Measurements from ENCODE around the gene ID2. TPM values are rescaled to one million over a fixed set of nuclear protein-coding genes. Genes with fewer than 3 reads are reported as not detected.
A peak's percentile ranks its signal among the peaks of the same experiment; 100 is the strongest.

The ID2 gene
- polyA plus RNA-seq, 3 donors = 282 to 2,821 (median 295) TPM

DNA sequence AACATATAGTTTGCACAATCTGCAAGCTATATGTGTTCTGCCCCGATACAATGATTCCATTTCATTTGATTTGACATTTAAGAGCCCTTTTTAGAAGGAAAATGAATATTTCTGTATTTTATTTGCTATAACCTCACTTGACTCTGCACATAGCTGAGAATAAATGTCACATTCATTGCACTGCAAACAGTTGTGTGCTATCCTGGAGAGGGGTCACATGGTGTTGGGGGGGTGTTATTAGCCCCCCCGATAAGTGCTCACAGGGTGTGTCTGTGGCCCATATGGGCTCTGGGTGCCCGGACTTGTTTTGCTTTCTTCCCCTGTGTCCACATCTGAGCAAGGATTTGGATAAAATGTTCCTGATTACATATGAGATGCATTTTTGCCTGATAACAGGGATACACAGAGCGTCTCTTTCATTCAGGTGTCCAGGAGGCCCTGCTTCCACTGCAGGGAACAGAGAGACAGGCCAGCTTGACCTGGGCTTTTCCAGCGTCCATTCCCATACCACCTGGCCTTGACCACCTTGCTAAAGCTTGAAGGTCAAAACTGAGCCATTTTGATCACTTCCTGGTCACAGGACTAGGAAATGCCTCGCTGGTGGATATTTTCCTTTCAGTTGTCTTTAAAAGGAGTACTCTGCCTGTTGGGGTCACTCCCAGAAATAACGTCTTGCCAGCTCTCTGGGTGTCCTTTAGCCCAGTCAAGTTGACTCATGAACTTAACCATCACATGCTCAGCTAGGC, 38.4 kb upstream of the ID2 start:
- H3K36me3 ChIP-seq (replicated peaks in 1 of 2; ENCODE audit: control insufficient read depth in 1 of 2, insufficient read depth in 2 of 2, low read length in 2 of 2) = no peaks in the 10 kb centered on the region
- H3K4me3 ChIP-seq (replicated peaks in 1 of 3; ENCODE audit: low read depth in 2 of 3, low read length in 3 of 3) = no peak overlapping the region
- H3K4me1 ChIP-seq (ENCODE audit: control insufficient read depth in 1 of 2, insufficient read depth in 2 of 2, low read length in 2 of 2) = peaks cover 38 to 46% of the 10 kb centered on the region in 2 donors
- no peaks in the 10 kb centered on the region for H4K20me1 ChIP-seq (ENCODE audit: insufficient read depth, low read length)
- Mint-ChIP-seq H3K9me3 (peaks cover 8 to 14% (median 10%) of the 10 kb centered on the region in 7 donors), H3K4me3 (no peak overlapping the region), H3K27me3 (ENCODE audit: low read depth in 3 of 3) (peaks cover 1 to 3% (median 2%) of the 10 kb centered on the region in 3 donors), H3K4me1 (peaks cover 44% of the 10 kb centered on the region), H3K27ac (peak overlapping the region in 5 of 7 donors; percentile 12 to 82 (median 43)), H3K36me3 (no peaks in the 10 kb centered on the region)
- TF ChIP-seq, protein P1, sequence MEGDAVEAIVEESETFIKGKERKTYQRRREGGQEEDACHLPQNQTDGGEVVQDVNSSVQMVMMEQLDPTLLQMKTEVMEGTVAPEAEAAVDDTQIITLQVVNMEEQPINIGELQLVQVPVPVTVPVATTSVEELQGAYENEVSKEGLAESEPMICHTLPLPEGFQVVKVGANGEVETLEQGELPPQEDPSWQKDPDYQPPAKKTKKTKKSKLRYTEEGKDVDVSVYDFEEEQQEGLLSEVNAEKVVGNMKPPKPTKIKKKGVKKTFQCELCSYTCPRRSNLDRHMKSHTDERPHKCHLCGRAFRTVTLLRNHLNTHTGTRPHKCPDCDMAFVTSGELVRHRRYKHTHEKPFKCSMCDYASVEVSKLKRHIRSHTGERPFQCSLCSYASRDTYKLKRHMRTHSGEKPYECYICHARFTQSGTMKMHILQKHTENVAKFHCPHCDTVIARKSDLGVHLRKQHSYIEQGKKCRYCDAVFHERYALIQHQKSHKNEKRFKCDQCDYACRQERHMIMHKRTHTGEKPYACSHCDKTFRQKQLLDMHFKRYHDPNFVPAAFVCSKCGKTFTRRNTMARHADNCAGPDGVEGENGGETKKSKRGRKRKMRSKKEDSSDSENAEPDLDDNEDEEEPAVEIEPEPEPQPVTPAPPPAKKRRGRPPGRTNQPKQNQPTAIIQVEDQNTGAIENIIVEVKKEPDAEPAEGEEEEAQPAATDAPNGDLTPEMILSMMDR (IDR thresholded peaks at IDR 0.05) = no peak
- no peak overlapping the region for H3K4me2 ChIP-seq (replicated peaks; ENCODE audit: extremely low read depth, low read length, poor library complexity, severe bottlenecking)
- intact Hi-C loops (cut with micrococcal nuclease) = loop anchor here in 1 of 2 donors (5.0 kb wide), 1 partner anchor 34 kb away; no protein-coding TSS in a partner anchor
- peaks cover 0 to 22% of the 10 kb centered on the region in 2 donors for H3K9me3 ChIP-seq (replicated peaks in 1 of 2; ENCODE audit: control insufficient read depth in 1 of 2, insufficient read depth in 1 of 2, low read length in 2 of 2)
- no peak overlapping the region for H3K9ac ChIP-seq (ENCODE audit: insufficient read depth, low read length, poor library complexity, severe bottlenecking)
- no peaks in the 10 kb centered on the region for H3K27me3 ChIP-seq (ENCODE audit: control insufficient read depth in 2 of 2, insufficient read depth in 2 of 2, low read length in 2 of 2)
- H3K27ac ChIP-seq (ENCODE audit: low read depth in 1 of 2, low read length in 2 of 2) = no peak overlapping the region
- DNase-seq = peak in 1 of 3 donors; percentile 17
- WGBS (ENCODE audit: insufficient coverage) = 65% methylated on average over 4 of the region's 7 CpGs
- no peaks in the 10 kb centered on the region for H3K79me2 ChIP-seq (ENCODE audit: insufficient read depth, low read length)
- H2AFZ ChIP-seq (ENCODE audit: insufficient read depth, low read depth, low read length, poor library complexity, severe bottlenecking) = peak overlapping the region; percentile 32

DNA sequence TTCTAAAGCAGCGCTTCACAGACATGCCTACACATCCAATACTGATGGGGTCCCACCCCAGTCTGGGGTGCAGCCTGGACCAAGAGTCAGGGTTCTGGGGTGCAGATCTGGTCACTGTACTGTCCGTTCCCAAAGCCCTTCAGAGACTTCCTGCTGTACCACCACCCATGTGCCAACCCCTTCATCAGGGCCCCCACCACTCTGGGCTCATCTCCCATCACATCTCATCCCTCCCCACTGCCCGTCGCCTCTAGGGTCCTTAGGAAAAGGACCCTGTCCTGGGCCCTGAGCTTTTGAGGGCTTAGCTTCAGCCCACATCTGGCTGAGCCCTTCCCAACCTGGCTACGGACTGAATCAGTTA, 37.9 kb upstream of the ID2 start:
- Histone ChIP-seq H3K4me3 (replicated peaks in 1 of 3; ENCODE audit: low read depth in 2 of 3, low read length in 3 of 3) (peak overlapping the region in 1 of 3 experiments; percentile 51), H3K79me2 (ENCODE audit: insufficient read depth, low read length) (no peaks in the 10 kb centered on the region), H3K9me3 (replicated peaks in 1 of 2; ENCODE audit: control insufficient read depth in 1 of 2, insufficient read depth in 1 of 2, low read length in 2 of 2) (peaks cover 0 to 24% of the 10 kb centered on the region in 2 donors), H3K4me1 (ENCODE audit: control insufficient read depth in 1 of 2, insufficient read depth in 2 of 2, low read length in 2 of 2) (peaks cover 38 to 46% of the 10 kb centered on the region in 2 donors), H4K20me1 (ENCODE audit: insufficient read depth, low read length) (no peaks in the 10 kb centered on the region), H3K27me3 (ENCODE audit: control insufficient read depth in 2 of 2, insufficient read depth in 2 of 2, low read length in 2 of 2) (no peaks in the 10 kb centered on the region), H3K27ac (ENCODE audit: low read depth in 1 of 2, low read length in 2 of 2) (peak overlapping the region in 1 of 2 donors; percentile 59), H2AFZ (ENCODE audit: insufficient read depth, low read depth, low read length, poor library complexity, severe bottlenecking) (peak overlapping the region; percentile 32), H3K9ac (ENCODE audit: insufficient read depth, low read length, poor library complexity, severe bottlenecking) (no peak overlapping the region), H3K4me2 (replicated peaks; ENCODE audit: extremely low read depth, low read length, poor library complexity, severe bottlenecking) (peak overlapping the region; percentile 66), H3K36me3 (replicated peaks in 1 of 2; ENCODE audit: control insufficient read depth in 1 of 2, insufficient read depth in 2 of 2, low read length in 2 of 2) (no peaks in the 10 kb centered on the region)
- peaks cover 44% of the 10 kb centered on the region for H3K4me1 Mint-ChIP-seq
- H3K9me3 Mint-ChIP-seq = peaks cover 8 to 14% (median 10%) of the 10 kb centered on the region in 7 donors
- no peaks in the 10 kb centered on the region for H3K36me3 Mint-ChIP-seq
- H3K4me3 Mint-ChIP-seq = peak overlapping the region in 1 of 2 donors; percentile 26
- peak overlapping the region in 5 of 7 donors; percentile 43 to 82 (median 73) for H3K27ac Mint-ChIP-seq
- TF ChIP-seq, protein P1 (IDR thresholded peaks at IDR 0.05) = no peak
- no peak for DNase-seq
- H3K27me3 Mint-ChIP-seq (ENCODE audit: low read depth in 3 of 3) = peaks cover 1 to 3% (median 2%) of the 10 kb centered on the region in 3 donors
- WGBS (ENCODE audit: insufficient coverage) = 93% methylated on average over 4 of the region's 5 CpGs
- intact Hi-C loops (cut with micrococcal nuclease) = loop anchor here in 1 of 2 donors (5.0 kb wide), 1 partner anchor 33 kb away; no protein-coding TSS in a partner anchor

Data from CD14-positive monocyte (primary cell).